HFF-Myc (cell line): Measurements from ENCODE around the gene GFER.
"Not testable (repeated sequence)": the region's sequence is repeated elsewhere in the genome, so short reads cannot be mapped to it uniquely, and the experiment has no call there.

Source experiments
- DNase-seq: peaks from one replicate; pipeline ENCODE4 v3.0.0-alpha.2; 2011; ENCODE audit warnings: low read depth; ENCODE audit errors: extremely low read depth
- H3K4me3 ChIP-seq: replicated peaks from 2 replicates; pipeline ENCODE4 v1.5.1; 2011; ENCODE audit warnings: low read depth, mild to moderate bottlenecking, control low read depth, low read length
- CTCF ChIP-seq: IDR thresholded peaks from 2 replicates; pipeline ENCODE4 v1.5.1; 2012; ENCODE audit warnings: mild to moderate bottlenecking, low read depth, low read length, control low read depth; ENCODE audit errors: missing control alignments

Gene GFER

GRCh38 chr16:1958715-1959268, 25.2 kb upstream of the GFER start:
- no peak for DNase-seq
- peak overlapping the region; percentile 86; the same call in 1 of the 2 replicates for H3K4me3 ChIP-seq
- TF ChIP-seq CTCF, result no peak

- peak; percentile 67 for DNase-seq
- peak; percentile 66 for TF ChIP-seq CTCF
- H3K4me3 ChIP-seq, result peak within 1 kb of the TSS; percentile 86
Measured at GRCh38 chr16:1959269-1960039, 24.5 kb upstream of the GFER start, which contains the start of gene NDUFB10. Gene NDUFB10, plus strand, starts transcription at chr16:1959538. Its CDS starts 87 bp downstream, at chr16:1959625.

- DNase-seq, result peak; percentile 46
- no peak for TF ChIP-seq CTCF
- H3K4me3 ChIP-seq, result peak overlapping the region; percentile 86
Measured at GRCh38 chr16:1960665-1961630, 23.0 kb upstream of the GFER start.

GRCh38 chr16:1961651-1962067, 22.3 kb upstream of the GFER start:
- peak overlapping the region; percentile 86 for H3K4me3 ChIP-seq
- no peak for TF ChIP-seq CTCF
- DNase-seq, result no peak

GRCh38 chr16:1962161-1963153, 21.5 kb upstream of the GFER start:
- peak overlapping the region; percentile 86 for H3K4me3 ChIP-seq
- DNase-seq, result not testable (repeated sequence)

- TF ChIP-seq CTCF, result no peak
- DNase-seq, result no peak
- H3K4me3 ChIP-seq, result peak overlapping the region; percentile 86
Measured at GRCh38 chr16:1963806-1964505, 20.0 kb upstream of the GFER start.
